Measurements from ENCODE around the gene CNTNAP5.

Gene CNTNAP5

DNA sequence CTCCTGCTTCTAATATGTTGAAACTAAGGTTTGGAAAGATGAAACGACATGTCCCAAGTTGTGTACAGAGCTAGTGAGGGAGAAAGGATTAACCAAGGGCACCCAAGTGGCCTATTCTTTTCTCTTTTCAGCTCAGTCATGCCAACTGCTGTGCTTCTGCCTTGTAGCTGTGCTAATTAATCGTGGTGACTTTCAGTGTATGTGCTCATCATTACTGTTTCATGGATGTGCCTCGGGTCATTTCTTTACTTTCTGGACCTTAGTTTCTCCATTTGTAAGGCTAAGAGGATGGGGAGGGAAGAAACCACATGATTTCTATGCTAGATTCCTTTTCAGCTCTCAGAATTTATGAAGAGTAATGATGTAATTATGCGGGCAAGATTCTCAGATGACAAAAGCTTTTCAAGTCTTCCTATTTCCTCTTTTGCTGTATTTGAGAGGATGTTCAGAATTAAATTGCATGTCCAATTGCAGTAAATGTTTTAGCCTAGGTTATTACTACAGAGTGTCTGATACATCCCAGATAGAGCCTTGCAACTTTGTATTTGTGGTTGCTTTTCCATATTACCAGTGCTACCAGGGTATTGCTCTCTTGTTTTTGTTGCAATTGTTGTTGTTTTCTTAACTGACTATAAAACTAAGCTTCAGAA is 621.2 kb downstream of the CNTNAP5 start:
- Histone ChIP-seq H3K27me3 (ENCODE audit: insufficient read depth, low read length) (no peaks in the 10 kb centered on the region), H3K36me3 (ENCODE audit: insufficient read depth, low read depth, low read length) (no peaks in the 10 kb centered on the region), H3K9me3 (ENCODE audit: insufficient read depth, low read depth, low read length) (no peaks in the 10 kb centered on the region), H3K27ac (ENCODE audit: low read length) (no peak overlapping the region), H3K4me1 (ENCODE audit: insufficient read depth, low read length) (peaks cover 6% of the 10 kb centered on the region; the same call in 1 of the 2 replicates), H3K4me3 (ENCODE audit: low read length) (no peak overlapping the region), H3K9ac (ENCODE audit: low read depth, low read length) (no peak overlapping the region)

DNA sequence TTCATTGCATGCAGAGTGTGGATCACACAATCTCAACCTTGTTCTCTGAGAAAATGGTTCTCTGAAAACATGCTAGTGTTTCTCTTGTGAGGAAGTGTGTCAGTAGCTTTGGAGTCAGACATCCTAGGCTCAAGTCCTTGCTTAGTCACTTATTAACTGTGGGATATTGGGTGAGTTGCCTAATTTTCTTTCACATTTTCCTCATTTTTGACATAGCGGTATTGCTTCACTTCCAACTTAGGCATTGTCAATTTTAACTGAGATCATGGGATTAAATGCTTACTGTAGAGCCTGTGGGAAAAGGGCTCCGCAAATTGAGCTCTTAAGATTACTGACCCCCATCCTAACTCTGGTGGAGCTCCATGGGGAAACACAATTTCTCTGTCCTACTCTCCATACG is 622.2 kb downstream of the CNTNAP5 start:
- H3K9me3 ChIP-seq (ENCODE audit: insufficient read depth, low read depth, low read length): no peaks in the 10 kb centered on the region
- no peak overlapping the region for H3K4me3 ChIP-seq (ENCODE audit: low read length)
- H3K36me3 ChIP-seq (ENCODE audit: insufficient read depth, low read depth, low read length): no peaks in the 10 kb centered on the region
- no peaks in the 10 kb centered on the region for H3K27me3 ChIP-seq (ENCODE audit: insufficient read depth, low read length)
- H3K4me1 ChIP-seq (ENCODE audit: insufficient read depth, low read length): peaks cover 6% of the 10 kb centered on the region; the same call in 1 of the 2 replicates
- no peak overlapping the region for H3K27ac ChIP-seq (ENCODE audit: low read length)
- no peak overlapping the region for H3K9ac ChIP-seq (ENCODE audit: low read depth, low read length)

DNA sequence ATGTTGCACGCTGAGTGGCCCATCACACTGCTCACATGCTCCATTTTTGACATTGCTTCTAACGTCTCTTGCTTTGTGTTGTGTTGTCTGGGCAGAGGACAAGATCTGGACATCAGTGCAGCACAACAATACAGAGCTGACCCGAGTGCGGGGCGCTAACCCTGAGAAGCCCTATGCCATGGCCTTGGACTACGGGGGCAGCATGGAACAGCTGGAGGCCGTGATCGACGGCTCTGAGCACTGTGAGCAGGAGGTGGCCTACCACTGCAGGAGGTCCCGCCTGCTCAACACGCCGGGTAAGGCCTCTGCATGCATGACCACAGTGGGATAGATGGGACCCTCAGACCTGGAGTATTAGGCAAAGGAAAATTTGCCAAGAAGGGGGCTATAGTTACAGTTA is 622.6 kb downstream of the CNTNAP5 start:
- H3K36me3 ChIP-seq (ENCODE audit: insufficient read depth, low read depth, low read length): no peaks in the 10 kb centered on the region

DNA sequence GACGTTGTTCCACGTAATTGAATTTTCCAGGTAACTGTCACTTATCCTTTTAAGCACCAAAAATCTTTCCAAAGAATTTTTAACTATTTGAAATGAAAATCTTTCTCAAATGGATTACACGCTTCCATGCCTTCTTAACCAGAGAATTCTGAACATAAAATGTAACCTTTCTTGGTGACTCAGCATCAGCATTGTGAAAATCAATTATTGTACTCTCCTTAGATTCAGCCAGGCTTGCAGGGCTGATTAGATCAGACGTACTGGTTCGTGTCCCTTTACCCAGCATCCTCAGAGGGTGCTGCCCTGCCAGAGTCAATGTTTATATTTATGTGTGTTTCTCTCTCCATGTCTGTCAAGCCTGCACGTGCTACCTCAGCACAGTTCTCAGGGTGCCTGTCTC is 623.9 kb downstream of the CNTNAP5 start:
- Histone ChIP-seq H3K9ac (ENCODE audit: low read depth, low read length) (no peak overlapping the region), H3K27ac (ENCODE audit: low read length) (no peak overlapping the region), H3K9me3 (ENCODE audit: insufficient read depth, low read depth, low read length) (no peaks in the 10 kb centered on the region), H3K36me3 (ENCODE audit: insufficient read depth, low read depth, low read length) (no peaks in the 10 kb centered on the region), H3K27me3 (ENCODE audit: insufficient read depth, low read length) (no peaks in the 10 kb centered on the region), H3K4me1 (ENCODE audit: insufficient read depth, low read length) (peaks cover 6% of the 10 kb centered on the region; the same call in 1 of the 2 replicates), H3K4me3 (ENCODE audit: low read length) (no peak overlapping the region)

More for the DNA sequence above, 622.6 kb downstream of the CNTNAP5 start:
- Histone ChIP-seq H3K27me3 (ENCODE audit: insufficient read depth, low read length) (no peaks in the 10 kb centered on the region), H3K9me3 (ENCODE audit: insufficient read depth, low read depth, low read length) (no peaks in the 10 kb centered on the region), H3K27ac (ENCODE audit: low read length) (no peak overlapping the region), H3K4me3 (ENCODE audit: low read length) (no peak overlapping the region), H3K4me1 (ENCODE audit: insufficient read depth, low read length) (peaks cover 6% of the 10 kb centered on the region; the same call in 1 of the 2 replicates), H3K9ac (ENCODE audit: low read depth, low read length) (no peak overlapping the region)

DNA sequence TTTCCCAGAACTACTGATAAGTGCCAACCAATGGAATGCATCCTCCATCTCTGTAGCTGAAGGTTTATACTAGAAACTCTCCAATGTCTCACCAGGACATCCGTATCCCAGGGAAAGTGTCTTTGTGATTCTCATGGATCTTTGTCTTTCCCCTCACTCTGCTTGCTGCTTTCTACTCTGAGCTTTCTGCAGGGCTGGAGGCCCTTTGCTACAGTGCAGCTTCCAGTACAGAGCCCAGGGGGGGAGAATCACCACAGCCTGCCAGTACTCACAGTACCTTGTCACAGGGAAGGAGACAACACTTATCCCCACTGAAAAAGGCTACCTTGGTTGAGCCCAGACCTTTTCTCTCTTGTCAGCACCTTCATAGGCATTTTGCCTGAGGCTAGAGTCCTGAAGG is 627.0 kb downstream of the CNTNAP5 start:
- Histone ChIP-seq H3K9ac (ENCODE audit: low read depth, low read length) (no peak overlapping the region), H3K9me3 (ENCODE audit: insufficient read depth, low read depth, low read length) (no peaks in the 10 kb centered on the region), H3K4me1 (ENCODE audit: insufficient read depth, low read length) (no peaks in the 10 kb centered on the region), H3K4me3 (ENCODE audit: low read length) (no peak overlapping the region), H3K27me3 (ENCODE audit: insufficient read depth, low read length) (no peaks in the 10 kb centered on the region), H3K36me3 (ENCODE audit: insufficient read depth, low read depth, low read length) (no peaks in the 10 kb centered on the region), H3K27ac (ENCODE audit: low read length) (no peak overlapping the region)

DNA sequence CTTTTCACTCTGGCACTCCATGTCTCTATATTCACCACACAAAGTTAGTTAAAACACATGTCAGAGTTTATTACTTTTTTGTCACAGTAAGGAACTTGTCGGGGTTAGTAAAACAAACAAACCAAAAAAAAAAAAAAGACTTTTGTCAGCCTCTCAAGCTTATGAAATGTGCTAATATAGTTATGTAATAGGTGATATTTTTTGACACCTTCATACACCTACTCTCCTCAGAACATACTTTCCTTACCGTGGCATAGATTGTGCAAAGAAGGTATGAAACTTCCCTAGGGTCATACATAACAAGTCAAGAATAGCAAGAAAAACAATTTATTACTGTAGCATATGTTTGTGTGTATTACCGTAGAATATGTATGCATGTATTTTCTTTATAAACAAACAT is 633.3 kb downstream of the CNTNAP5 start:
- Histone ChIP-seq H3K4me1 (ENCODE audit: insufficient read depth, low read length) (peaks cover 5% of the 10 kb centered on the region; the same call in 1 of the 2 replicates), H3K27me3 (ENCODE audit: insufficient read depth, low read length) (no peaks in the 10 kb centered on the region), H3K4me3 (ENCODE audit: low read length) (no peak overlapping the region), H3K9ac (ENCODE audit: low read depth, low read length) (no peak overlapping the region), H3K36me3 (ENCODE audit: insufficient read depth, low read depth, low read length) (no peaks in the 10 kb centered on the region), H3K27ac (ENCODE audit: low read length) (no peak overlapping the region), H3K9me3 (ENCODE audit: insufficient read depth, low read depth, low read length) (no peaks in the 10 kb centered on the region)

DNA sequence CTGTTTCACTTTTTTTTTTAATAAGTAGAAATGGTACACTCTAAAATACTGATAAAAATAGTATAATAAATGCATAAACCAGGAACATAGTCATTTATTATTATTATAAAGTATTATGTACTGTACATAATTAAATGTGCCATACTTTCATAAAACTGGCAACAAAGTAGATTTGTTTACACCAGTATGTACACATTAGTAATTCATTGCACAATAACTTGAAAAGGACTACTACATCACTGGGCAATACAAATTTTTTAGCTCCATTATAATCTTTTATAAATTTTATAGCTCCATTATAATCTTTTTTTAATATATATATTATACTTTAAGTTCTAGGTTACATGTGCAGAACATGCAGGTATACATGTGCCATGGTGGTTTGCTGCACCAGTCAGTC is 636.5 kb downstream of the CNTNAP5 start:
- Histone ChIP-seq H3K27me3 (ENCODE audit: insufficient read depth, low read length) (no peaks in the 10 kb centered on the region), H3K4me1 (ENCODE audit: insufficient read depth, low read length) (peaks cover 7% of the 10 kb centered on the region; the same call in 1 of the 2 replicates), H3K4me3 (ENCODE audit: low read length) (no peak overlapping the region), H3K9ac (ENCODE audit: low read depth, low read length) (no peak overlapping the region), H3K36me3 (ENCODE audit: insufficient read depth, low read depth, low read length) (no peaks in the 10 kb centered on the region), H3K27ac (ENCODE audit: low read length) (no peak overlapping the region), H3K9me3 (ENCODE audit: insufficient read depth, low read depth, low read length) (no peaks in the 10 kb centered on the region)

DNA sequence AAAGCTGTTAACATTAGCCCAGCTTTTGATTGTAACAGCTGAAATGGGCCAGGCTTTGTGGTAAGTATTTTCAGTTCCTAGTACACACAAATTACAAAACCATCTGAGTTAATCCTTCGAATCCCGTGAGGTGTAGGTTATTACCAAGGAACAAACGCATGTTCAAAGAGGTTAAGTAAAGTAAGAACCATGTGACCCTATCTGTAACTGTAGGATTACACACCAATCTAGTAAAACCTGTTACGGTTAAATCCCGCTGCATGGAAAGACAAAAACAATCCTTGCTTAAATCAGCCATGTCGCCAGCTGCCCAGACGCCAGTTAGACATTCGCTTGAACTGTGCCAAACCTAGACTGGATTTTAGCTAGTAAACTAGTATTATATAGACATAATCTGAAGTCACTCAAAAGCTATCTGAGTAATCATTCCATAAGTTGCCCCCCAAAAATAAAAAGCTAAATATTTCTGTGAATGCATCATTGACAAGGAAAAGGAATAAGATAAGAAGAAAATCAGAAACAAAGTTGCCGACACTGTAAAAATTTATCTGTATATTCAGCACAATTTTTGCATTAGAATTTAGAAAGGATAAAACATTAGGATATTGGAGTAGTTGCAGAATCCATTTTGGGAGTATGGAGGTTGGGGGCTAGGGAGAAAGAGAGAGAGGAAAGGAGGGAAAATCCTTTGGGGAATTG is 638.0 kb downstream of the CNTNAP5 start:
- Histone ChIP-seq H3K36me3 (ENCODE audit: insufficient read depth, low read depth, low read length) (no peaks in the 10 kb centered on the region), H3K4me1 (ENCODE audit: insufficient read depth, low read length) (peaks cover 12% of the 10 kb centered on the region; the same call in 1 of the 2 replicates), H3K9me3 (ENCODE audit: insufficient read depth, low read depth, low read length) (no peaks in the 10 kb centered on the region), H3K9ac (ENCODE audit: low read depth, low read length) (no peak overlapping the region), H3K27ac (ENCODE audit: low read length) (no peak overlapping the region), H3K27me3 (ENCODE audit: insufficient read depth, low read length) (no peaks in the 10 kb centered on the region), H3K4me3 (ENCODE audit: low read length) (no peak overlapping the region; the same call in 1 of the 2 replicates)

DNA sequence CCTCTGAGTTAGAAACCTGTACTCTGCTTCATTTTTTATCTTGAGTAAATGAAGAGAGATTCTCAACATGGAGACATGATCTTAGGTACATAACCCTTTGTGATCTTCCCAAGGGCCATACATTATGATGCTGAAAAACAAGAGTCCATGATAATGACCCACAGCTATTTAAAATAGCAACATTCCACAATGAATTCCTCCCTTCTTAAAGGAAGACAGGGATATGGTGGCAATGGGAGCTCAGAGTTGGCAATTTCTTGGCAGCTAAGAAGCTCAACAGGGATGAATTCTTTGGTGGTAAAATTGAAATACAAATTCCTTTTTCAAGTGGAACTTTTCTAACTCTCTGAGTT is 638.5 kb downstream of the CNTNAP5 start:
- no peak overlapping the region for H3K9ac ChIP-seq (ENCODE audit: low read depth, low read length)
- no peaks in the 10 kb centered on the region for H3K27me3 ChIP-seq (ENCODE audit: insufficient read depth, low read length)
- H3K27ac ChIP-seq (ENCODE audit: low read length): no peak overlapping the region
- H3K9me3 ChIP-seq (ENCODE audit: insufficient read depth, low read depth, low read length): no peaks in the 10 kb centered on the region
- H3K36me3 ChIP-seq (ENCODE audit: insufficient read depth, low read depth, low read length): no peaks in the 10 kb centered on the region
- peaks cover 12% of the 10 kb centered on the region; the same call in 1 of the 2 replicates for H3K4me1 ChIP-seq (ENCODE audit: insufficient read depth, low read length)
- H3K4me3 ChIP-seq (ENCODE audit: low read length): no peak overlapping the region; the same call in 1 of the 2 replicates

DNA sequence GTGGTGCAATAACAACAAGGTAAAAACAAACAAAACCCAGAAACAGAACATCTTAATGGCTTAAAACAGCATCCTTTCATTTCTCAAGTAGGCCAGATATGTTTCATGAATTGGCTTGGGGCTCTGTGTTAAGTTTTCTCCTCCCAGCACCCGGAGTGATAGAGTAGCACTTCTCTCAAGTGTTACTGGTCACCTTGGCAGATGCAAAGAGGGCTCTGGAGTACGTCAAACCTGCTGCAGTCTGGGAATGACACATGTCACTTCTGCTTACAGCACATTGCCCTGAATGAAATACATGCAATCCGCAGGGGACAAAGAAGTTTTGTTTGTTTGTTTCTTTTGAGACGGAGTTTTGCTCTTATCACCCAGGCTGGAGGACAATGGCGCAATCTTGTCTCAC is 639.3 kb downstream of the CNTNAP5 start:
- H3K9me3 ChIP-seq (ENCODE audit: insufficient read depth, low read depth, low read length): no peaks in the 10 kb centered on the region
- no peak overlapping the region for H3K27ac ChIP-seq (ENCODE audit: low read length)
- H3K27me3 ChIP-seq (ENCODE audit: insufficient read depth, low read length): no peaks in the 10 kb centered on the region
- no peak overlapping the region for H3K9ac ChIP-seq (ENCODE audit: low read depth, low read length)
- no peak overlapping the region for H3K4me3 ChIP-seq (ENCODE audit: low read length)
- H3K4me1 ChIP-seq (ENCODE audit: insufficient read depth, low read length): peaks cover 12% of the 10 kb centered on the region; the same call in 1 of the 2 replicates
- no peaks in the 10 kb centered on the region for H3K36me3 ChIP-seq (ENCODE audit: insufficient read depth, low read depth, low read length)

DNA sequence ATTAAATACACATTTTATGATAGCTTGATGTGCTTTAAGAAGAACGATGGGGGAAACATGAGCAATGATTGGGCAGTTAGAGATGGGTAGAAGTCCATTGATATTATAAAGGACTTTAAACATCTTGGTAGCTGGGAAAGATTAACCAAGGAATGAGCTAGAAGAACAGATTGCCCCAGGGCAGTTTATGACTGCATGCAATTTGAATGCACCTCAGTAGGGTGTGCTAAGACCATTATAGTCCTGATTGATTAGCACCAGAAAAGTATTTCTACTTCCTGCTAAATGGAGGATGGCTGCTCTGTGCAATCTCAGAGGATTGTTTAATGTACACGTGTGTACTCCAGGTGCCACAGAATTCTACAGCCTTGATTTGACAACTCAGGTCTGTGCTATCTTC is 641.9 kb downstream of the CNTNAP5 start:
- no peaks in the 10 kb centered on the region for H3K36me3 ChIP-seq (ENCODE audit: insufficient read depth, low read depth, low read length)
- H3K9ac ChIP-seq (ENCODE audit: low read depth, low read length): no peak overlapping the region
- no peaks in the 10 kb centered on the region for H3K9me3 ChIP-seq (ENCODE audit: insufficient read depth, low read depth, low read length)
- H3K4me3 ChIP-seq (ENCODE audit: low read length): no peak overlapping the region
- no peaks in the 10 kb centered on the region for H3K27me3 ChIP-seq (ENCODE audit: insufficient read depth, low read length)
- H3K4me1 ChIP-seq (ENCODE audit: insufficient read depth, low read length): peaks cover 12% of the 10 kb centered on the region; the same call in 1 of the 2 replicates
- H3K27ac ChIP-seq (ENCODE audit: low read length): no peak overlapping the region

DNA sequence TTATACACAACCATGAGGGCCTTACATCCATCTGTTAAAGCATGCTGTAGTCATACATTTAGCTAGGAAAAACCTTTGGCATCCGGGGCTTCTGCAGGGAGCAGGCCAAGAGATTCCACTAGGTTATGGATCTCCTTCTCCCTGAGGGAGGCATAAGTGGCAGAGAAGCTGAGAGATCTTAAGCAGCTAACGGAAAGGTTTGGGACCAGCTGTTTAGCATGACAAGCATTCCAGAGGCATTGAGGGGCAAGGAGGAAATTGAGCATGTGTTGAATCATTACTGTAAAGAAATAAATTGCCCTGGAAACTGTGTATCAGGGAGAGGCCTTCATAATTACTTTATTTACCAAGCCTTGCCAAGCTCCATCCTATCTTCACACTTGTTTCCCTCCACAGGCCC is 643.1 kb downstream of the CNTNAP5 start:
- H3K9me3 ChIP-seq (ENCODE audit: insufficient read depth, low read depth, low read length): no peaks in the 10 kb centered on the region
- no peak overlapping the region for H3K4me3 ChIP-seq (ENCODE audit: low read length)
- no peak overlapping the region for H3K27ac ChIP-seq (ENCODE audit: low read length)

More for the DNA sequence above, 643.1 kb downstream of the CNTNAP5 start:
- Histone ChIP-seq H3K9ac (ENCODE audit: low read depth, low read length) (no peak overlapping the region), H3K4me1 (ENCODE audit: insufficient read depth, low read length) (peaks cover 9% of the 10 kb centered on the region; the same call in 1 of the 2 replicates), H3K36me3 (ENCODE audit: insufficient read depth, low read depth, low read length) (no peaks in the 10 kb centered on the region), H3K27me3 (ENCODE audit: insufficient read depth, low read length) (no peaks in the 10 kb centered on the region)

Data from iPS-20b (cell line).